GM21360 (cell line): ENCODE measurements around the gene LSM4.

Experiments used
- ATAC-seq: cut with Tn5 transposase; IDR thresholded peaks from one replicate; pipeline ENCODE4 v1.9.1; 2021; ENCODE audit warnings: mild to moderate bottlenecking, moderate library complexity; ENCODE audit not compliant: unreplicated experiment

LSM4 gene

DNA sequence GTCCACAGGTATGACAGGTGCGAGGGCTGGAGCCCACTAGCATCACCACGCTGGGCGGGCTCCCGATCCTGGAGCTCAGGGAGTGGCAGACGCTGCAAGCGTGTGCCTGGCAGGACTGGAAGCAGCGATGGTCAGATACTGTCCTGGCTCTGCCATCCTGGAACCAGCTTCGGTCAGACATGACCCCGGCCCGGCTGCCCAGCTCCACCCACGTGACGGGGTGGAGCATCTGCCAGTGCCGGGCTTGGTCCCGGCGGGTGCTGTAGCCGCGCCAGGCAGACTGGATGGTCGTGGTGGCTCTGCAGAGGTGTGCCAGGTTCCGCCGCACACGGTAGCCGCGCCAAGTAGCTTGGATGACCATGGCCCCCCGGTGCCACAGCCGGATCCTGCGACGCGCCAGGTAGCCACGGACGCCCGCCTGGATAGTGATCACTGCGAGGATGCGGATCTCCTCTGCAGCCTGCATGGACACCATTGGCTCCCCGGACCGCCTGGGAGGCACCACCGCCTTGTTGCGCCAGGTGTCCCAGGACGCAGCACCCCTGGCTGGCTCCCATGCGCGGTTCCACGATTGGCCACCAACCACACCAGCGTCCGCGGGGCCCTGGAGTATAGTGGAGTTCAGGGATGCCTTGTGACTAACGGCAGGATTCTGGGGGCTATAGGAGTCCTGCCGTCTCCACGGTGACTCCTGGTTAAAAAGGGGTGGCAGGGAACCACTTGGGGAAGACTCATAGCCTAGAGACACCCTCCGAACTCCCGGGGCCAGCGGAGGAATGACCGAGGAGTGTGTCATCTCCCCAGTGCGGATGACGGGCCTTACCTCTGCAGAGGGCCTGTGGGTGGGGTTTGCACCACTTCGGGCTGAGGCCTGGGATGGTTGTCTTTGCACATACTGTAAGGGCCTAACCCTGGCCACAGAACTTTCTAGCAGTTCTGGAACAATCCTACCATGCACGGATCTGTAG lies 65.1 kb downstream of the LSM4 start:
- no peak for ATAC-seq
